CD4-positive, CD25-positive, alpha-beta regulatory T cell (primary cell): ENCODE results near the gene ZNF487. TPM values are rescaled to one million over a fixed set of nuclear protein-coding genes. Genes with fewer than 3 reads are reported as not detected.

Experiments used
- ATAC-seq, 2 donors: fragments of 150-1000 bp; cut with Tn5 transposase; one replicate each; pipeline ENCODE4 v1.10.0; 2021; ENCODE audit warnings: low read depth in 2 of 2, moderate number of reproducible peaks in 2 of 2, moderate library complexity in 1 of 2
- DNase-seq, 3 donors: peaks; one replicate each; pipeline versions ENCODE4 v3.0.0 to v3.0.0-alpha.2; 2012 to 2022; ENCODE audit warnings: mixed read lengths in 1 of 3
- H3K27ac ChIP-seq: one replicate; pipeline ENCODE4 v1.7.0; 2013; ENCODE audit warnings: mild to moderate bottlenecking, low read length; ENCODE audit not compliant: insufficient read depth, poor library complexity, severe bottlenecking
- H3K27me3 ChIP-seq: one replicate; pipeline ENCODE4 v1.7.0; 2013; ENCODE audit warnings: low read length; ENCODE audit not compliant: control insufficient read depth, insufficient read depth
- H3K36me3 ChIP-seq: one replicate; pipeline ENCODE4 v1.7.0; 2013; ENCODE audit warnings: mild to moderate bottlenecking, low read length, moderate library complexity; ENCODE audit not compliant: control insufficient read depth, insufficient read depth
- H3K4me1 ChIP-seq: 2 replicates; pipeline ENCODE4 v1.7.0; 2013; ENCODE audit warnings: mild to moderate bottlenecking, low read length; ENCODE audit not compliant: insufficient read depth, control insufficient read depth, poor library complexity, severe bottlenecking
- H3K4me3 ChIP-seq: one replicate; pipeline ENCODE4 v1.7.0; 2013; ENCODE audit warnings: low read depth, mild to moderate bottlenecking, low read length, moderate library complexity
- H3K9me3 ChIP-seq, 2 experiments: 1 replicate in 1 of 2; 2 replicates in 1 of 2; pipeline ENCODE4 v1.7.0; 2013; ENCODE audit warnings: low read length in 2 of 2, mild to moderate bottlenecking in 1 of 2, moderate library complexity in 1 of 2; ENCODE audit not compliant: control insufficient read depth in 2 of 2
- H3K27ac Mint-ChIP-seq, 3 donors: one replicate each; pipeline ENCODE4 v1.8.0; 2020 to 2022; ENCODE audit warnings: mild to moderate bottlenecking in 3 of 3, mixed read lengths in 3 of 3, moderate library complexity in 2 of 3
- H3K27me3 Mint-ChIP-seq: one replicate; pipeline ENCODE4 v1.8.0; 2022; ENCODE audit warnings: mild to moderate bottlenecking, mixed read lengths
- H3K36me3 Mint-ChIP-seq: one replicate; pipeline ENCODE4 v1.8.0; 2020; ENCODE audit warnings: mixed read lengths
- H3K4me1 Mint-ChIP-seq, 4 donors: one replicate each; pipeline ENCODE4 v1.8.0; 2020 to 2022; ENCODE audit warnings: mixed read lengths in 4 of 4, mild to moderate bottlenecking in 1 of 4
- H3K4me3 Mint-ChIP-seq, 4 donors: one replicate each; pipeline ENCODE4 v1.8.0; 2020 to 2022; ENCODE audit warnings: mild to moderate bottlenecking in 4 of 4, mixed read lengths in 4 of 4, moderate library complexity in 3 of 4
- H3K9me3 Mint-ChIP-seq, 7 donors: one replicate each; pipeline ENCODE4 v1.8.0; 2020 to 2022; ENCODE audit warnings: mixed read lengths in 7 of 7, mild to moderate bottlenecking in 3 of 7, moderate library complexity in 2 of 7
- polyA plus RNA-seq, 4 donors: library from polyadenylated mRNA; unstranded; fragments of 300-500 nt; fragmentation: Illumina TruSeq; gene quantifications; one replicate each; pipeline ENCODE4 v1.2.3, GENCODE V29; 2021
- total RNA-seq: library from RNA; stranded (reverse); gene quantifications from one replicate; pipeline ENCODE4 v1.2.3, GENCODE V29; 2022

Gene ZNF487
- total and polyA plus RNA-seq, 5 donors from 2014 or later = 2.5 to 6.5 (median 4.9) TPM

DNA sequence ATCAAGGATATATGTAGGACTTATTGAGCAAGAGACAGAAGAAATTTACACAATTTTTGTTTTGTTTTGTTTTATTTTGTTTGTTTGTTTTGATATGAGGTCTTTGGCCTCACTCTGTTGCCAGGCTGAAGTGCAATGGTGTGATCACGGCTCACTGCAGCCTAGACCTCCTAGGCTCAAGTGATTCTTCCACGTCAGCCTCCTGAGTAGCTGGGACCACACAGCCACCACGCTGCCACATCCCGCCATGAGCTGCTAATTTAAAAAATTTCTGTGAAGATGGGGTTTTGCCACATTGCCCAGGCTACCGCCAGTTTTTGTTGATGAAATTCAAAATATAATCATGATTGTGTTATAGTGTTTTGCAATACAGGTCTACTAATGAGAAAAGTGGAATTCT lies 54.9 kb downstream of the ZNF487 start:
- Mint-ChIP-seq H3K27me3 (no peaks in the 10 kb centered on the region), H3K4me1 (no peaks in the 10 kb centered on the region), H3K27ac (no peak overlapping the region), H3K4me3 (no peak overlapping the region), H3K36me3 (no peaks in the 10 kb centered on the region), H3K9me3 (peaks cover 0 to 17% (median 3%) of the 10 kb centered on the region in 7 donors)
- DNase-seq (no peak), ATAC-seq (no peak)
- Histone ChIP-seq H3K4me1 (no peaks in the 10 kb centered on the region), H3K27ac (no peak overlapping the region), H3K36me3 (no peaks in the 10 kb centered on the region), H3K27me3 (no peaks in the 10 kb centered on the region), H3K9me3 (peaks cover 0 to under 1% of the 10 kb centered on the region in 2 experiments), H3K4me3 (no peak overlapping the region)

DNA sequence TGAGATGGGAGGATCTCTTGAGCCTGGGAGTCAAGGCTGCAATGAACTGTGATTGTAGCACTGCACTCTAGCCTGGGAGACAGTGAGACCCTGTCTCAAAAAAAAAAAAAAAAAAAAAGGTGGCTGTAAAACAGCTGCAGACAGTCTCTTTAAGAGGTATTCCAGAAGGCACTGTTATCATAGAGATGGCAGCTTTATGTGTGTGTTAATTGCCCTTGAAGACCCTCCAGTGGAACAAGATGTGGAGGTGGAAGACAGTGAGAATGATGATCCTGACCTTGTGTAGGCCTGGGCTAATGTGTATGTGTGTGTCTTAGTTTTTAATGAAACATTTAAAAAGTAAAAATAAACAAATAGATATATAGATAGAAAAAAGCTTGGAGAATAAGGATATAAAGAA lies 66.0 kb downstream of the ZNF487 start:
- DNase-seq = no peak
- H3K4me3 ChIP-seq = no peak overlapping the region
- no peaks in the 10 kb centered on the region for H3K27me3 Mint-ChIP-seq

DNA sequence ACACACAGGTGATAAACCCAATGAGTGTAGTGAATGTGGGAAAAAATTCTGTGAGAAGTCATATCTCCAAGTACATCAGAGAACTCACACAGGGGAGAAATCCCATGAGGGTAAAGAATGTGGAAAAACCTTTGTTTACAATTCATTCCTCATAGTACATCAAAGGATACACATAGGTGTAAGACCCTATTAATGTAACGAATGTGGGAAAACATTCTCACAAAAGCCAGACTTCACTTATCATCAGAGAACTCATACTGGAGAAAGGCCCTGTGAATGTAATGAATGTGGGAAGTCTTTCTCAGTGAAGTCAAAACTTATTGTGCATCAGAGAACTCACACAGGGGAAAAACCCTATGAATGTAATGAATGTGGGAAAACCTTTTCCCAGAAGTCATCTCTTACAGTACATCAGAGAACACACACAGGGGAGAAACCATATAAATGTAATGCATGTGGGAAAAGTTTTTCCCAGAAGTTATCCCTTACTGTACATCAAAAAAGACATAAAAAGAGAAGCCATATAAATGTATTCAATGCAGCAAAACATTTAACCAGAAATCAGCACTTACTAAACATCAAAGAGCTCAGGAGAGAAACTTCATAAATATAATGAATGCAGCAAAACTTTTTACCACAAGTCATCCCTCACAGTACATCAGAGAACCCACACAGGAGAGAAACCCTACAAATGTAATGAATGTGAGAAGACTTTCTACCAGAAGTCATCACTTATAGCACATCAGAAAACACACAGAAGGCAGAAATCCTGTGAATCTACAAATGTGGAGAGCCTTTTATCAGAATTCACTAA lies 87.7 kb downstream of the ZNF487 start:
- Mint-ChIP-seq H3K4me1 (no peaks in the 10 kb centered on the region), H3K27me3 (no peaks in the 10 kb centered on the region), H3K9me3 (peaks cover 6 to 79% (median 32%) of the 10 kb centered on the region in 7 donors), H3K4me3 (no peak overlapping the region), H3K27ac (no peak overlapping the region), H3K36me3 (peaks cover 12% of the 10 kb centered on the region)
- DNase-seq = peak in 1 of 3 donors; percentile 0
- peaks cover 2% of the 10 kb centered on the region for H3K27me3 ChIP-seq
- H3K4me3 ChIP-seq = no peak overlapping the region
- no peaks in the 10 kb centered on the region for H3K36me3 ChIP-seq
- no peak for ATAC-seq
- peaks cover 61 to 64% of the 10 kb centered on the region in 2 experiments for H3K9me3 ChIP-seq
- H3K27ac ChIP-seq = no peak overlapping the region
- H3K4me1 ChIP-seq = no peaks in the 10 kb centered on the region

More for the DNA sequence above, 66.0 kb downstream of the ZNF487 start:
- Histone ChIP-seq H3K27me3 (no peaks in the 10 kb centered on the region), H3K27ac (no peak overlapping the region), H3K36me3 (no peaks in the 10 kb centered on the region), H3K9me3 (no peaks in the 10 kb centered on the region), H3K4me1 (no peaks in the 10 kb centered on the region)
- Mint-ChIP-seq H3K4me1 (no peaks in the 10 kb centered on the region), H3K27ac (no peak overlapping the region), H3K9me3 (peaks cover 0 to 3% (median 1%) of the 10 kb centered on the region in 7 donors), H3K4me3 (no peak overlapping the region), H3K36me3 (no peaks in the 10 kb centered on the region)
- no peak for ATAC-seq

Other genes starting within 250 kb of the ZNF487 start
- gene RASGEF1A, start 170.0 kb upstream of the ZNF487 start, total RNA-seq = 0.91 TPM
- under 1 TPM; 0.16 to 0.41 (median 0.34) TPM for gene RASGEF1A, start 170.0 kb upstream of the ZNF487 start, polyA plus RNA-seq
- gene FXYD4, start 65.5 kb upstream of the ZNF487 start, total RNA-seq = not detected
- gene FXYD4, start 65.5 kb upstream of the ZNF487 start, polyA plus RNA-seq = not detected
- gene HNRNPF, start 27.9 kb upstream of the ZNF487 start, total RNA-seq = 143 TPM
- gene HNRNPF, start 27.9 kb upstream of the ZNF487 start, polyA plus RNA-seq = 100 to 1,000 TPM; 293 to 350 (median 323) TPM
- gene ZNF239, start 137.5 kb downstream of the ZNF487 start, total RNA-seq = 0.81 TPM
- gene ZNF239, start 137.5 kb downstream of the ZNF487 start, polyA plus RNA-seq = 1 to 10 TPM in 3 of 4 donors, under 1 TPM in 1; 0.75 to 2.6 (median 1.7) TPM
- 2.0 TPM for gene ZNF485, start 169.3 kb downstream of the ZNF487 start, total RNA-seq
- 1 to 10 TPM; 1.4 to 6.9 (median 3.8) TPM for gene ZNF485, start 169.3 kb downstream of the ZNF487 start, polyA plus RNA-seq
- 18.6 TPM for gene ZNF32, start 211.8 kb downstream of the ZNF487 start, total RNA-seq
- 10 to 100 TPM; 60.4 to 82.7 (median 76.0) TPM for gene ZNF32, start 211.8 kb downstream of the ZNF487 start, polyA plus RNA-seq